Measurements from ENCODE around the gene AP2S1.
A peak's percentile ranks its signal among the peaks of the same experiment; 100 is the strongest.
"Not testable (repeated sequence)": the region's sequence is repeated elsewhere in the genome, so short reads cannot be mapped to it uniquely, and the experiment has no call there.

The AP2S1 gene

GRCh38 chr19:46850228-46851203 lies at the start of gene AP2S1:
TSS of gene AP2S1 (minus strand) at chr19:46850846. CDS start at chr19:46850766, 80 bp downstream.
- intact Hi-C loops (cut with DNase I), result no loop called here
- DNase-seq, result peak; percentile 94 to 99 (median 97)

GRCh38 chr19:46900341-46900740 lies 49.7 kb upstream of the AP2S1 start:
- intact Hi-C loops (cut with DNase I), result no loop called here
- no peak for DNase-seq

GRCh38 chr19:46898731-46899130 lies 48.1 kb upstream of the AP2S1 start:
- peak in 3 of 10 donors; percentile 34 to 43 (median 41) for DNase-seq
- intact Hi-C loops (cut with DNase I), result no loop called here

- intact Hi-C loops (cut with DNase I), result no loop called here
- DNase-seq, result no peak
Measured at GRCh38 chr19:46896076-46896794, 45.6 kb upstream of the AP2S1 start.

- intact Hi-C loops (cut with DNase I), result no loop called here
- DNase-seq, result no peak
Measured at GRCh38 chr19:46892252-46893179, 41.9 kb upstream of the AP2S1 start.

GRCh38 chr19:46890423-46891170 lies 40.0 kb upstream of the AP2S1 start:
- no peak for DNase-seq
- intact Hi-C loops (cut with DNase I), result no loop called here

GRCh38 chr19:46887240-46887782 lies 36.7 kb upstream of the AP2S1 start:
- intact Hi-C loops (cut with DNase I), result no loop called here
- DNase-seq, result no peak

- intact Hi-C loops (cut with DNase I), result no loop called here
- DNase-seq, result no peak
Measured at GRCh38 chr19:46886546-46887239, 36.0 kb upstream of the AP2S1 start.

- no peak for DNase-seq
- intact Hi-C loops (cut with DNase I), result no loop called here
Measured at GRCh38 chr19:46885411-46885810, 34.8 kb upstream of the AP2S1 start.

GRCh38 chr19:46882751-46883150 lies 32.1 kb upstream of the AP2S1 start:
- DNase-seq; intact Hi-C loops (cut with DNase I): not testable (repeated sequence)

GRCh38 chr19:46882034-46882433 lies 31.4 kb upstream of the AP2S1 start:
- intact Hi-C loops (cut with DNase I), result no loop called here

GRCh38 chr19:46881092-46881491 lies 30.4 kb upstream of the AP2S1 start:
- intact Hi-C loops (cut with DNase I), result no loop called here
- no peak for DNase-seq

More at GRCh38 chr19:46882034-46882433, 31.4 kb upstream of the AP2S1 start:
- DNase-seq, result no peak

- intact Hi-C loops (cut with DNase I), result no loop called here
- DNase-seq, result no peak
Measured at GRCh38 chr19:46880431-46880830, 29.8 kb upstream of the AP2S1 start.

GRCh38 chr19:46878613-46879375 lies 28.1 kb upstream of the AP2S1 start:
- DNase-seq, result no peak
- intact Hi-C loops (cut with DNase I), result no loop called here

GRCh38 chr19:46875657-46876056 lies 25.0 kb upstream of the AP2S1 start:
- DNase-seq, result no peak
- intact Hi-C loops (cut with DNase I), result no loop called here

- DNase-seq, result no peak
- intact Hi-C loops (cut with DNase I), result no loop called here
Measured at GRCh38 chr19:46875234-46875633, 24.6 kb upstream of the AP2S1 start.

- DNase-seq, result no peak
- intact Hi-C loops (cut with DNase I), result no loop called here
Measured at GRCh38 chr19:46872967-46873366, 22.3 kb upstream of the AP2S1 start.

- peak in 1 of 10 donors; percentile 25 for DNase-seq
- intact Hi-C loops (cut with DNase I), result not testable (repeated sequence)
Measured at GRCh38 chr19:46871173-46871572, 20.5 kb upstream of the AP2S1 start.

Data from posterior cingulate gyrus (tissue), 11 donors.